Measurements from ENCODE around the gene FHOD3.

FHOD3 gene

DNA sequence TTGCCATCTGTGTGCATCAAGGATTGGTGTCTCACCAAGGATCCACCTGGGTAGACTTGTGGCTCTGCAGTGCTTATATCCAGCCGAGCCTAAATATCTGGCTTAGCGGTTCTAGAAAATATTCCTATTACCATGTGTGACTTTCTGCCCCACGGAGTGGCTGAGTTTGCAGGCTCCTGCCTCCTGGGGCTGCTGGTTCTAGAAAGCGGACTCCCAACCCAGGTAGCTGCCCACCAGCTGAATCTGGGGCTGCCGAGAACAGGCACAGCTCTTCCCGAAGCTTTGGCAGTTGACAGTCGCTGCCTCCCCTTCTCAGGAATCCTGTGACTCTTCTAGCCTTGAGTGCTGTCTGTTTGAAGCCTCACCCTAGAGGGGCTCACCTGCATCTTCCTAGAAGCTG, 426.7 kb downstream of the FHOD3 start:
- no peak for TF ChIP-seq POLR2AphosphoS5 (IDR thresholded peaks at IDR 0.05; ENCODE audit: low read depth, low read length)
- TF ChIP-seq TAF1 (IDR thresholded peaks at IDR 0.05; ENCODE audit: borderline replicate concordance, insufficient read depth, low read length) = no peak
- TF ChIP-seq SIN3A (IDR thresholded peaks at IDR 0.05; ENCODE audit: borderline replicate concordance, insufficient read depth, low read length) = no peak

DNA sequence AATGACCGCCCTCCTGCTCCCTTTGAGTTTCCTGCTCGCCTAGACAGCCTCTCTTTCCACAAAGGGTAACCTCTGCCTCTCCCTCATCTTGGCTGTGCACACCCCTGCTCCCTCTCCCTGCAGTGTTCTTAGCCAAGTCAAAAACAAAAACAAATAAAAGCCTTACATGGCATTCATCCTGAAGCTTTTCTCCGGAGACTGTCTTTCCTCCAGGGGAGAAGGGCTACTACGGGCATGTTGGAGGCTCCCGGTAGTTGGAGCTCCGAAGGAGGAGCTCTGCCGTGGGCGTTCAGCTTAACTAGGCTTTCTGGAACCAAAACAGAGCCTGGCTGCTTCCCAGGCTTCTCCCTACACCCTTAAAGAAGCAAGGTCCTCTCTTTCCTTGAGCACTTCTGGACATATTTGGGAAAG, 427.1 kb downstream of the FHOD3 start:
- TF ChIP-seq, protein P1, sequence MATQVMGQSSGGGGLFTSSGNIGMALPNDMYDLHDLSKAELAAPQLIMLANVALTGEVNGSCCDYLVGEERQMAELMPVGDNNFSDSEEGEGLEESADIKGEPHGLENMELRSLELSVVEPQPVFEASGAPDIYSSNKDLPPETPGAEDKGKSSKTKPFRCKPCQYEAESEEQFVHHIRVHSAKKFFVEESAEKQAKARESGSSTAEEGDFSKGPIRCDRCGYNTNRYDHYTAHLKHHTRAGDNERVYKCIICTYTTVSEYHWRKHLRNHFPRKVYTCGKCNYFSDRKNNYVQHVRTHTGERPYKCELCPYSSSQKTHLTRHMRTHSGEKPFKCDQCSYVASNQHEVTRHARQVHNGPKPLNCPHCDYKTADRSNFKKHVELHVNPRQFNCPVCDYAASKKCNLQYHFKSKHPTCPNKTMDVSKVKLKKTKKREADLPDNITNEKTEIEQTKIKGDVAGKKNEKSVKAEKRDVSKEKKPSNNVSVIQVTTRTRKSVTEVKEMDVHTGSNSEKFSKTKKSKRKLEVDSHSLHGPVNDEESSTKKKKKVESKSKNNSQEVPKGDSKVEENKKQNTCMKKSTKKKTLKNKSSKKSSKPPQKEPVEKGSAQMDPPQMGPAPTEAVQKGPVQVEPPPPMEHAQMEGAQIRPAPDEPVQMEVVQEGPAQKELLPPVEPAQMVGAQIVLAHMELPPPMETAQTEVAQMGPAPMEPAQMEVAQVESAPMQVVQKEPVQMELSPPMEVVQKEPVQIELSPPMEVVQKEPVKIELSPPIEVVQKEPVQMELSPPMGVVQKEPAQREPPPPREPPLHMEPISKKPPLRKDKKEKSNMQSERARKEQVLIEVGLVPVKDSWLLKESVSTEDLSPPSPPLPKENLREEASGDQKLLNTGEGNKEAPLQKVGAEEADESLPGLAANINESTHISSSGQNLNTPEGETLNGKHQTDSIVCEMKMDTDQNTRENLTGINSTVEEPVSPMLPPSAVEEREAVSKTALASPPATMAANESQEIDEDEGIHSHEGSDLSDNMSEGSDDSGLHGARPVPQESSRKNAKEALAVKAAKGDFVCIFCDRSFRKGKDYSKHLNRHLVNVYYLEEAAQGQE (IDR thresholded peaks at IDR 0.05; ENCODE audit: insufficient read depth in 1 of 2, low read depth in 2 of 2, low read length in 2 of 2) = no peak

DNA sequence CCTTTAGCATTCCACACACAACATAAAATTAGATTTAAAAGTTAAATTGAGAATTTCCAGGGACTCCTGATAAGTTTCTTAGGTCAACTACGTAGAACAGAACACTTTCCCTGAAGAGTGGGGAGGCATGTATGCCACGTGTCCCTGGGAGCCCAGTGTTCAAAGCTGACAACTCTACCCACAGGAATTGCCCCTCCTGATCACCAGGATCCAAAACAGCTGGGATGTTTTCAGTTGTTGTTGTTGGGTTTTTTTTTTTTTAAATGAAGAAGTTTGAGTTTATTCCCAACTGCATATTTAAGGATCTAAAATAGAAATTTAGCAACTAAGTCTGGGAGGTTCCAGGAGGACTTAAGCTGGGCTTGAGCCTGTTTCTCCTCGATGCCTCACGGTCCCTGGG, 430.8 kb downstream of the FHOD3 start:
- TF ChIP-seq SIN3A (IDR thresholded peaks at IDR 0.05; ENCODE audit: borderline replicate concordance, insufficient read depth, low read length) = no peak
- TF ChIP-seq, protein P1 (IDR thresholded peaks at IDR 0.05; ENCODE audit: insufficient read depth in 1 of 2, low read depth in 2 of 2, low read length in 2 of 2) = no peak

DNA sequence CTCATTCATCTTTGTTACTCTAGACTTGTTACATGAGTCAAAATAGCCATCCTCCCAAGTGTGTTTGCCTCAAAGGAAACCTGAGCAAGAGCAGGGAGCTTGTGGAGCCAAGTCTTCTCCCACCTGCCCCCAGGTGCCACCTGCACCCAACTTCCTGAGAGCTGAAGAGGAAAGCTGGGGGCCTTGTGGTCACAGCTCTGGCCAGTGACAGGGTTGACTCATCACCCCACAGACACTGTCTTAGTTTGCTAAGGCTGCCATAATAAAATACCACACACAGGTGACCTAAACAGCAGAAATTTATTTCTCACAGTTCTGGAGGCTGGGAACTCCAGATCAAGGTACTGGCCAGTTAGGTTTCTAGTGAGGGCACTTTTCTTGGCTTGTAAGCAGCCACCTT, 431.7 kb downstream of the FHOD3 start:
- TF ChIP-seq SIN3A (IDR thresholded peaks at IDR 0.05; ENCODE audit: borderline replicate concordance, insufficient read depth, low read length) (no peak), TAF1 (IDR thresholded peaks at IDR 0.05; ENCODE audit: borderline replicate concordance, insufficient read depth, low read length) (no peak), POLR2AphosphoS5 (IDR thresholded peaks at IDR 0.05; ENCODE audit: low read depth, low read length) (no peak), FOXP2 (optimal IDR thresholded peaks at IDR 0.05; ENCODE audit: borderline replicate concordance, extremely low read depth, extremely low read length, insufficient read depth) (no peak)
- TF ChIP-seq, protein P1 (IDR thresholded peaks at IDR 0.05; ENCODE audit: insufficient read depth in 1 of 2, low read depth in 2 of 2, low read length in 2 of 2) = no peak

DNA sequence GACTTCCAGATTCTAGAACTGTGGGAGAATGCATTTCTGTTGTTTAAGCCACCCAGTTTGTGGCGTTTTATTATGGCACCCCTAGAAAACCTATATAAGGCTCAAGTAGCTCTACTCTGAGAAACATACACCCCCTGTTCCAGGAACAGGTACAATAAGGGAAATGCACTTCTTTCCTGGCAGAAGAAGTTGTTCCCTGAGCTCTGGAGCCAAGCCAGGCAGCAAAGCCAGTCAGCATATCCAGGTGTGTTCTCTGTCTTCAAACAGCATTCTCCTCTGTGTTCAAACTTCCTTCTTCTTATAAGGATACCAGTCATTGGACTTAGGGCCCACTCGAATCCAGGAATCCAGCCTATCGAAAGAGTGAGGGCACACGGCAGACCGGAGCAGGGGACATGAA, 434.8 kb downstream of the FHOD3 start:
- TF ChIP-seq TAF1 (IDR thresholded peaks at IDR 0.05; ENCODE audit: borderline replicate concordance, insufficient read depth, low read length) (no peak), SIN3A (IDR thresholded peaks at IDR 0.05; ENCODE audit: borderline replicate concordance, insufficient read depth, low read length) (no peak), POLR2AphosphoS5 (IDR thresholded peaks at IDR 0.05; ENCODE audit: low read depth, low read length) (no peak), FOXP2 (optimal IDR thresholded peaks at IDR 0.05; ENCODE audit: borderline replicate concordance, extremely low read depth, extremely low read length, insufficient read depth) (no peak)
- TF ChIP-seq, protein P1 (IDR thresholded peaks at IDR 0.05; ENCODE audit: insufficient read depth in 1 of 2, low read depth in 2 of 2, low read length in 2 of 2) = no peak

DNA sequence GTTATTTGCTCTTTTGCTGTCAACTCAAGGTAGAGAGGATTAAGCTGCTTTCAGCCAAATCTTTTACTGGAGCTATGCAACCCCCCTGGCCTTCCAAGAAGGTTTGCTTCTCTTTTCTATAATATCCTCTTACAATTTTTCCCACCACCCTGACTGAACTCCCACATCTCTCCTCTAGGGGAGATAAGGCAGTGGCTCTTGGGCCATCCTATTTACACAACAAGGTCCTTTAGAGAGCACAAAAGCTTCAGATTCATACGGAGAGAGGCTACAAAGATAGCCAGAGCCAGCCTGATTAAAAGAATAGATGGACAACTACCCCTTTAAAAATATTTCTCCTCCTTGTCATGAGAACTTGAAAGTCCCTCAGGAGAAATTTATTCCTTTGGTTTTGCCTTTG, 435.6 kb downstream of the FHOD3 start:
- TF ChIP-seq POLR2AphosphoS5 (IDR thresholded peaks at IDR 0.05; ENCODE audit: low read depth, low read length) = no peak
- no peak for TF ChIP-seq TAF1 (IDR thresholded peaks at IDR 0.05; ENCODE audit: borderline replicate concordance, insufficient read depth, low read length)
- TF ChIP-seq FOXP2 (optimal IDR thresholded peaks at IDR 0.05; ENCODE audit: borderline replicate concordance, extremely low read depth, extremely low read length, insufficient read depth) = no peak
- no peak for TF ChIP-seq SIN3A (IDR thresholded peaks at IDR 0.05; ENCODE audit: borderline replicate concordance, insufficient read depth, low read length)
- TF ChIP-seq, protein P1 (IDR thresholded peaks at IDR 0.05; ENCODE audit: insufficient read depth in 1 of 2, low read depth in 2 of 2, low read length in 2 of 2) = no peak

All from PFSK-1 (cell line).